Measurements from ENCODE around the gene THAP10.

Gene THAP10

DNA sequence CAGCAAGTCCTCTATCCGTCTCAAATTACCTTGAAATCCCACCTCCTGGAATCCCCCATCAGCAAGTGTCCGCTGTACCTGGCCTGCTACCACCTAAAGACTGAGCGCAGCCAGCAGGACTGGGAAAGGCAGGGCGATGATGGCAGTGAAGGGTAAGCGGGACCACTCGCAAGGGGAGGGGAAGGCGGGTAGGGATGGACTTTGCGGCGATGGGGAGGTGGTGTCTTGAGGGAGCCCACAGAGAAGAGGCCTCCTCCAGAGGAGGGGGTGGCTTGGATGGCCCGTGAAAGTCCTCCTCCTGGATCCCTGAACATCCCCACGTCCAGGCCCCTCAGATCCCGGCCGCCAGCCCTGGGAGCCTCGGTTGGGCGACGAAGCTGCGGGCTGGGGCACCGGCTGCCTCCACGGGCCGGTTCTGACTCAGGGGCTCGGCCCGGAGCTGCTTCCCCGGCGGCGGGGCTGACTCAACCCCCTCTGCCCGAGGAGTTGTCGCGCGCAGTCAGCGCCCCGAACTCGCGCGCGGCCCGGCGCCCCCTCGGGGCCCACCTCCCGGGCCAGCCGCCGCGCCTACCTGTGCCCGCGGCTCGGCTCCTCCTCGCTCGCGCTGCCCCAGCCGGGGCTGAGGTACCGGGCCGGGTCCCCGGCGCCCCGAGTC lies 38.8 kb downstream of the THAP10 start:
- TF ChIP-seq, protein P1, sequence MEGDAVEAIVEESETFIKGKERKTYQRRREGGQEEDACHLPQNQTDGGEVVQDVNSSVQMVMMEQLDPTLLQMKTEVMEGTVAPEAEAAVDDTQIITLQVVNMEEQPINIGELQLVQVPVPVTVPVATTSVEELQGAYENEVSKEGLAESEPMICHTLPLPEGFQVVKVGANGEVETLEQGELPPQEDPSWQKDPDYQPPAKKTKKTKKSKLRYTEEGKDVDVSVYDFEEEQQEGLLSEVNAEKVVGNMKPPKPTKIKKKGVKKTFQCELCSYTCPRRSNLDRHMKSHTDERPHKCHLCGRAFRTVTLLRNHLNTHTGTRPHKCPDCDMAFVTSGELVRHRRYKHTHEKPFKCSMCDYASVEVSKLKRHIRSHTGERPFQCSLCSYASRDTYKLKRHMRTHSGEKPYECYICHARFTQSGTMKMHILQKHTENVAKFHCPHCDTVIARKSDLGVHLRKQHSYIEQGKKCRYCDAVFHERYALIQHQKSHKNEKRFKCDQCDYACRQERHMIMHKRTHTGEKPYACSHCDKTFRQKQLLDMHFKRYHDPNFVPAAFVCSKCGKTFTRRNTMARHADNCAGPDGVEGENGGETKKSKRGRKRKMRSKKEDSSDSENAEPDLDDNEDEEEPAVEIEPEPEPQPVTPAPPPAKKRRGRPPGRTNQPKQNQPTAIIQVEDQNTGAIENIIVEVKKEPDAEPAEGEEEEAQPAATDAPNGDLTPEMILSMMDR (IDR thresholded peaks at IDR 0.05; ENCODE audit: insufficient read depth, low read depth, low read length, missing control alignments): no peak
- peak overlapping the region; percentile 45 for H3K4me3 ChIP-seq (ENCODE audit: low read length)
- DNase-seq (ENCODE audit: low read depth): peak; percentile 65

DNA sequence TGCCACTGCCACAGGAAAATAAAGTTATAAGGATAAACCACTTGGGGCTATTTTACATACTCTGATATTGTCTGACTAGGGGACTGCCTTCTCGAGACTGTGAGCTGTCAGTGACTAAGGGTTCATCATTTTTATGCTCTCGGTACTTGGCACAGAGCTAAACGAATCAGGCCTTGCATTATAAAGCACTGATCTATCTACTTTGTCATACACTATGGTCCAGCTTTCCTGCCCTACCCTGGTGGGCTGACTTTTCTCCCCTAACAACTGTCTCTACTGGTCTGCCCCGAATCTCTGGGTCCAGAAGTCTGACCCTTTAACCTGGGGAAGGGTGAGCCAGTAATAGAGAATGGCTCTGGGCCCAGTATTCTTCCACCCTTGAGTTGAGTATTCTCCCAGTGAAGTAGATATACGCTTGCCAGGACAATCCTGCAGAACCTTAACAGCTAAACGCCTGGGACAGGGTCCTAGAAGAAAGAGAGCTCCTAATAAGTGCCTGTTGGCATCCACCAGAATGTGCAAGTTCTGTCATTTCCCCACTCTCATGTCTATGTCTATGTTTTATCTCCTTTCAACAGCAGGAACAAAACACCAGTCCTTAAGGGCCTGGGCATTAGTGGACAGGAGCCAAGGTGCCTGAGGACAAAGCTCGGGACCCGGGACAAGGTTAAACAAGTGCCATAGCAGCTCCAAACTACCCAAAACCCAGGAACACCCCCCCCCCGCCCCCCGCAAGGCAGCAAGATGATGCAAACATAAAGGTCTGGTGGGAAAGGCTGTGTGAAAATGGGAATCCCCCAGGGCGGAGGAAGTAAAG lies 39.5 kb downstream of the THAP10 start:
- H3K4me3 ChIP-seq (ENCODE audit: low read length): peak overlapping the region; percentile 45
- TF ChIP-seq, protein P1 (IDR thresholded peaks at IDR 0.05; ENCODE audit: insufficient read depth, low read depth, low read length, missing control alignments): no peak
- peak; percentile 87 for DNase-seq (ENCODE audit: low read depth)

DNA sequence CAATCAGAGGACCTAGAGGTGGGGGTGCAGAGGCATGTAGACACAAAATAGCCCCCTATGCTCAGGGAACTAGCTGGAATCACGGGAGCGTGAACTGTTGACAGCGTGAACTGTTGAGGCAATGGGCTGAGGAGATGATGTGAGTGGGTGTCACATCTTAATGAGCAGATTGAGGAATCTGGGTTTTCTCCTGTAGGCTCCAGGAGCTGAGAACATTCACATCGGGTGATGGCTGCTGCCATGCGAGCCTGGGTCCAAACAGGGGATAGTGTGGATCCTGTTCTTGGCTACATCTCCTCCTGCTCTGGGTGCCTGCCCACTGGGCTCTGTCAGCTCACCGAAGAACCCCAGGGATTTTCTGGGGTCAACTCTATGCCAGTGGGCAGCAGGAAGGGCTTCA lies 40.3 kb downstream of the THAP10 start:
- no peak overlapping the region for H3K4me3 ChIP-seq (ENCODE audit: low read length)
- DNase-seq (ENCODE audit: low read depth): no peak
- TF ChIP-seq, protein P1 (IDR thresholded peaks at IDR 0.05; ENCODE audit: insufficient read depth, low read depth, low read length, missing control alignments): no peak

- no peak for DNase-seq (ENCODE audit: low read depth)
- no peak overlapping the region for H3K4me3 ChIP-seq (ENCODE audit: low read length)
- TF ChIP-seq, protein P1 (IDR thresholded peaks at IDR 0.05; ENCODE audit: insufficient read depth, low read depth, low read length, missing control alignments): no peak
Observed at GRCh38 chr15:70845602-70846360, 46.5 kb downstream of the THAP10 start.

GRCh38 chr15:70837476-70837875 lies 54.8 kb downstream of the THAP10 start:
- TF ChIP-seq, protein P1 (IDR thresholded peaks at IDR 0.05; ENCODE audit: insufficient read depth, low read depth, low read length, missing control alignments): no peak
- DNase-seq (ENCODE audit: low read depth): no peak
- no peak overlapping the region for H3K4me3 ChIP-seq (ENCODE audit: low read length)

DNA sequence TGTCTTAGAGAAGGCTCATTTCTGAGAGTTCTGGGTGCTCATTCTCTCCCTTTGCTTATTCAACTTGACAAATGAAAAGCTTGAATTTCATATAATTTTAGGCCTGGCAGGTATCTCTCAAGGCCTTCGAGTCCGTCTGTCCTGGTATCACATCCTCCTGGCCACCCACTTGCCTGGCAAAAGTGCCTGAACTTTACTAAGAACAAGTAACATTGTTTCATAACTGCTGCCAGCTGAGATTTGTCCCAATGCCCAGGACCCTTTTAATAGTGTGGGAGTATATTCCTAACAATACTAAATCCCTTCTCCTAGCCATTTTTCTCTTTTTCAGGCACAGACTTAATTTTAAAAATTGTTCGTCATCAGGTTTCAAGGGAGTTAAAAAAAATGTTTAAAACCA lies 56.4 kb downstream of the THAP10 start:
- DNase-seq (ENCODE audit: low read depth): no peak
- no peak overlapping the region for H3K4me3 ChIP-seq (ENCODE audit: low read length)
- TF ChIP-seq, protein P1 (IDR thresholded peaks at IDR 0.05; ENCODE audit: insufficient read depth, low read depth, low read length, missing control alignments): no peak
